B cell (primary cell): ENCODE results near the gene ZRANB3. TPM values are rescaled to one million over a fixed set of nuclear protein-coding genes. Genes with fewer than 3 reads are reported as not detected.

Experiments
- ATAC-seq: fragments of 200-7000 bp; cut with Tn5 transposase; one replicate; pipeline ENCODE4 v1.10.0; 2021; ENCODE audit warnings: low read depth, mild to moderate bottlenecking, moderate number of reproducible peaks, moderate library complexity
- CTCF ChIA-PET: fragments of 350-600 bp; sonication (Branson Sonifier 250); formaldehyde crosslinking; loops from one replicate; lab custom pipeline; 2021; ENCODE audit warnings: antibody characterized with exemption, inconsistent platforms; lab: Charles Lee
- POLR2A ChIA-PET: fragments of 350-600 bp; sonication (Branson Sonifier 250); formaldehyde crosslinking; loops from one replicate; lab custom pipeline; 2021; ENCODE audit warnings: antibody characterized with exemption; lab: Charles Lee
- DNase-seq: peaks from one replicate; pipeline ENCODE4 v3.0.0; 2013
- H2AFZ ChIP-seq: 2 replicates; pipeline ENCODE4 v1.6.1; 2012; ENCODE audit warnings: mild to moderate bottlenecking, low read depth, low read length; ENCODE audit not compliant: insufficient read depth, poor library complexity, severe bottlenecking
- H3K27ac ChIP-seq, 2 donors: 1 replicate in 1 of 2; 2 replicates in 1 of 2; pipeline ENCODE4 v1.5.1; 2012 to 2013; ENCODE audit warnings: low read length in 2 of 2, mild to moderate bottlenecking in 2 of 2, moderate library complexity in 1 of 2
- H3K27me3 ChIP-seq, 4 experiments: fragments of 200-600 bp in 1 of 4; sonication (generic) in 1 of 4; replicated peaks in 1 of 4; 1 replicate in 2 of 4; 2 replicates in 2 of 4; pipeline versions ENCODE4 v1.6.1 to v1.7.0; 2013 to 2016; ENCODE audit warnings: low read length in 3 of 4, mild to moderate bottlenecking in 2 of 4, mixed read lengths in 1 of 4, moderate library complexity in 1 of 4; ENCODE audit not compliant: insufficient read depth in 4 of 4, control insufficient read depth in 3 of 4; ENCODE audit errors: control extremely low read depth in 1 of 4
- H3K36me3 ChIP-seq, 2 experiments: replicated peaks in 1 of 2; 1 replicate in 1 of 2; 2 replicates in 1 of 2; pipeline versions ENCODE4 v1.6.1 to v1.7.1; 2013; ENCODE audit warnings: low read length in 1 of 2; ENCODE audit not compliant: insufficient read depth in 2 of 2, control insufficient read depth in 1 of 2; ENCODE audit errors: control extremely low read depth in 1 of 2, extremely low read depth in 1 of 2
- H3K4me1 ChIP-seq, 2 donors: fragments of 200-600 bp in 1 of 2; sonication (generic) in 1 of 2; 1 replicate in 1 of 2; 2 replicates in 1 of 2; pipeline versions ENCODE4 v1.5.1 to v1.6.1; 2013 to 2017; ENCODE audit warnings: low read length in 2 of 2; ENCODE audit not compliant: control insufficient read depth in 2 of 2, insufficient read depth in 2 of 2
- H3K4me2 ChIP-seq: replicated peaks from 2 replicates; pipeline ENCODE3; 2012; ENCODE audit warnings: mild to moderate bottlenecking, low read depth, low read length; ENCODE audit not compliant: poor library complexity, severe bottlenecking
- H3K4me3 ChIP-seq, 5 experiments: fragments of 200-600 bp in 1 of 5; sonication (generic) in 1 of 5; 1 replicate in 3 of 5; 2 replicates in 2 of 5; pipeline versions ENCODE4 v1.5.1 to v1.7.0; 2011 to 2016; ENCODE audit warnings: low read length in 4 of 5, mild to moderate bottlenecking in 4 of 5, low read depth in 2 of 5, control low read depth in 1 of 5, moderate library complexity in 1 of 5; ENCODE audit not compliant: insufficient read depth in 1 of 5; ENCODE audit errors: control extremely low read depth in 1 of 5, extremely low read depth in 1 of 5
- H3K79me2 ChIP-seq: fragments of 200-600 bp; sonication (generic); one replicate; pipeline ENCODE4 v1.6.0; 2016; ENCODE audit warnings: low read length; ENCODE audit not compliant: control insufficient read depth, insufficient read depth
- H3K9ac ChIP-seq: fragments of 200-600 bp; sonication (generic); 2 replicates; pipeline ENCODE4 v1.6.1; 2017; ENCODE audit warnings: mild to moderate bottlenecking, low read length, moderate library complexity
- H3K9me3 ChIP-seq, 3 donors: one replicate each; pipeline versions ENCODE4 v1.6.1 to v1.7.1; 2013; ENCODE audit warnings: low read length in 2 of 3; ENCODE audit not compliant: control insufficient read depth in 2 of 3, insufficient read depth in 1 of 3; ENCODE audit errors: control extremely low read depth in 1 of 3
- H4K20me1 ChIP-seq: 2 replicates; pipeline ENCODE4 v1.6.0; 2012; ENCODE audit warnings: mild to moderate bottlenecking, low read length; ENCODE audit not compliant: insufficient read depth, control insufficient read depth, poor library complexity, severe bottlenecking
- H3K27ac Mint-ChIP-seq: one replicate; pipeline ENCODE4 v1.8.0; 2021; ENCODE audit warnings: mixed read lengths
- H3K27me3 Mint-ChIP-seq: one replicate; pipeline ENCODE4 v1.8.0; 2021; ENCODE audit warnings: mixed read lengths
- H3K4me1 Mint-ChIP-seq: one replicate; pipeline ENCODE4 v1.8.0; 2021; ENCODE audit warnings: mixed read lengths
- H3K4me3 Mint-ChIP-seq: one replicate; pipeline ENCODE4 v1.8.0; 2021; ENCODE audit warnings: mixed read lengths
- H3K9me3 Mint-ChIP-seq: one replicate; pipeline ENCODE4 v1.8.0; 2022; ENCODE audit warnings: mixed read lengths; ENCODE audit not compliant: insufficient read depth
- EZH2 ChIP-seq: IDR thresholded peaks from 2 replicates; pipeline ENCODE4 v1.6.1; 2012; ENCODE audit warnings: borderline replicate concordance, low read depth, mild to moderate bottlenecking, moderate library complexity, low read length; ENCODE audit not compliant: insufficient read depth, poor library complexity, severe bottlenecking
- WGBS: methylation state at CpG from one replicate; pipeline ENCODE4 v1.1.5; 2013; ENCODE audit warnings: missing lambda C conversion rate; ENCODE audit not compliant: insufficient coverage; 5-methylcytosine and 5-hydroxymethylcytosine counted together
- intact Hi-C: fragments of 100-400 bp; cut with micrococcal nuclease; formaldehyde crosslinking; loops from one replicate; pipeline ENCODE4 v1.10.0; 2022
- polyA plus RNA-seq: library from polyadenylated mRNA; depleted of rRNA; stranded (reverse); fragments of >200 nt; gene quantifications from 2 replicates; pipeline ENCODE4 v1.2.3, GENCODE V29; 2012
- total RNA-seq, 2 donors: library from RNA; stranded (reverse); fragments of 120-200 nt in 1 of 2; gene quantifications; 1 replicate in 1 of 2; 2 replicates in 1 of 2; pipeline versions ENCODE4 v1.2.3 to v1.2.4, GENCODE V29; 2013 to 2022
- TF ChIP-seq, protein P1 (sequence below): fragments of 200-600 bp; IDR thresholded peaks from one replicate; pipeline ENCODE4 v1.8.0; 2022; ENCODE audit warnings: antibody characterized with exemption, mild to moderate bottlenecking

ZRANB3 gene
- total and polyA plus RNA-seq, 2 donors (not counting 1 experiment from before 2014, with no cell fraction given), result 2.4 to 9.8 TPM

DNA sequence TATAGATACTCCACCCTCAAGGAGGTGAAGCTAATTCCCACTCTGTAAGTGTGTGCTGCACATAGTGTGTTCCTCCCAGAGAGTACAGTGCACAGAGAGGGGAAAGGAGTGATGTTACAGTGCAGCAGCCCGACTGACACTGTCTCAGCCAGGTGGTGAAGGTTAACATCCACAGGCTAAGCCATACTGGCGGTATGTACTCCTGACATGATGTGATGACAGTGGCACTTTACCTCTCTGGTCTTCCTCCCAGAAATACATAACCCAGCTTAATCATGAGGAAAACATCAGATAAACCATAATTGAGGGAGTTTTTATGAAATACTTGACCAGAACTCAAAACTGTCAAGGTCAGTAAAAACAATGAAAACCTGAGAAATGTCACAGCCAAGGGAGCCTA is 371.8 kb downstream of the ZRANB3 start:
- CTCF ChIA-PET, result interaction anchor here (0.9 kb wide), 1 partner anchor 550 kb away, joined by 3 read pairs; no protein-coding TSS in a partner anchor
- Histone ChIP-seq H3K4me3 (no peak overlapping the region), H3K79me2 (no peaks in the 10 kb centered on the region), H3K36me3 (peaks cover 12 to 72% of the 10 kb centered on the region in 2 experiments), H3K4me2 (no peak overlapping the region), H4K20me1 (no peaks in the 10 kb centered on the region), H3K9me3 (no peaks in the 10 kb centered on the region), H3K27ac (no peak overlapping the region), H3K4me1 (no peaks in the 10 kb centered on the region), H3K27me3 (no peaks in the 10 kb centered on the region), H2AFZ (no peak overlapping the region), H3K9ac (no peak overlapping the region)
- Mint-ChIP-seq H3K27ac (no peak overlapping the region), H3K9me3 (no peaks in the 10 kb centered on the region), H3K27me3 (no peaks in the 10 kb centered on the region), H3K4me3 (no peak overlapping the region), H3K4me1 (no peaks in the 10 kb centered on the region)
- no CpG with 5 or more reads among the region's 2 CpGs for WGBS
- ATAC-seq (no peak), DNase-seq (no peak)
- intact Hi-C loops, result no loop called here
- TF ChIP-seq EZH2, result no peak
- TF ChIP-seq, protein P1, sequence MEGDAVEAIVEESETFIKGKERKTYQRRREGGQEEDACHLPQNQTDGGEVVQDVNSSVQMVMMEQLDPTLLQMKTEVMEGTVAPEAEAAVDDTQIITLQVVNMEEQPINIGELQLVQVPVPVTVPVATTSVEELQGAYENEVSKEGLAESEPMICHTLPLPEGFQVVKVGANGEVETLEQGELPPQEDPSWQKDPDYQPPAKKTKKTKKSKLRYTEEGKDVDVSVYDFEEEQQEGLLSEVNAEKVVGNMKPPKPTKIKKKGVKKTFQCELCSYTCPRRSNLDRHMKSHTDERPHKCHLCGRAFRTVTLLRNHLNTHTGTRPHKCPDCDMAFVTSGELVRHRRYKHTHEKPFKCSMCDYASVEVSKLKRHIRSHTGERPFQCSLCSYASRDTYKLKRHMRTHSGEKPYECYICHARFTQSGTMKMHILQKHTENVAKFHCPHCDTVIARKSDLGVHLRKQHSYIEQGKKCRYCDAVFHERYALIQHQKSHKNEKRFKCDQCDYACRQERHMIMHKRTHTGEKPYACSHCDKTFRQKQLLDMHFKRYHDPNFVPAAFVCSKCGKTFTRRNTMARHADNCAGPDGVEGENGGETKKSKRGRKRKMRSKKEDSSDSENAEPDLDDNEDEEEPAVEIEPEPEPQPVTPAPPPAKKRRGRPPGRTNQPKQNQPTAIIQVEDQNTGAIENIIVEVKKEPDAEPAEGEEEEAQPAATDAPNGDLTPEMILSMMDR, result no peak
- POLR2A ChIA-PET, result no interaction called here

DNA sequence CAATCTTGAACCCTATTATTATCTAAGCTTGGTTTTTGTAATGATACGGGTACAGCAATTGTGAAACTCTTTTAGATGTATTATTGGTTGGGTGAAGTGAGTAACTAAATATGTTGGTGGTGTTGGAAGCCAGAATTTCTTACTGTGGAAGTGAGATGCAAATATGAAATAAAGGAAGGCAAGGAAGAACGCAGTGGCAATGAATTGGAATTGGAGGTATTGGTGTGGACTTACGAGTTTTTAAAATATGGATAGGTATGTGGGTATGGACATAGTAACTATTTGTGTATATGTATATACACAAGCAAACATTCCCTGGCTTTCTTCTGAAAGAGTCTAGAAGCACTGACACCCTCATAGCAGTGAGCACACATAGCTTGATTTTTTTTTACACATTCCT is 373.2 kb downstream of the ZRANB3 start:
- no peaks in the 10 kb centered on the region for H4K20me1 ChIP-seq
- no peaks in the 10 kb centered on the region for H3K9me3 ChIP-seq
- CTCF ChIA-PET, result no interaction called here
- no peak for ATAC-seq
- H3K4me2 ChIP-seq, result no peak overlapping the region
- Mint-ChIP-seq H3K4me1 (no peaks in the 10 kb centered on the region), H3K27me3 (no peaks in the 10 kb centered on the region), H3K4me3 (no peak overlapping the region), H3K9me3 (no peaks in the 10 kb centered on the region), H3K27ac (no peak overlapping the region)
- H3K27ac ChIP-seq, result no peak overlapping the region
- 80% methylated on average over 1 of the region's 3 CpGs for WGBS
- H3K4me3 ChIP-seq, result no peak overlapping the region
- H3K79me2 ChIP-seq, result no peaks in the 10 kb centered on the region
- POLR2A ChIA-PET, result no interaction called here
- intact Hi-C loops, result no loop called here
- no peak overlapping the region for H2AFZ ChIP-seq
- peaks cover 21 to 71% of the 10 kb centered on the region in 2 experiments for H3K36me3 ChIP-seq
- no peaks in the 10 kb centered on the region for H3K4me1 ChIP-seq
- H3K27me3 ChIP-seq, result no peaks in the 10 kb centered on the region
- H3K9ac ChIP-seq, result no peak overlapping the region
- no peak for DNase-seq
- TF ChIP-seq EZH2, result no peak
- TF ChIP-seq, protein P1, result no peak
